GM21423 (cell line): ENCODE data around the gene TMEFF1.
"Not testable (repeated sequence)": the region's sequence is repeated elsewhere in the genome, so short reads cannot be mapped to it uniquely, and the experiment has no call there.

ENCODE experiments used
- ATAC-seq: cut with Tn5 transposase; IDR thresholded peaks from one replicate; pipeline ENCODE4 v1.9.1; 2021; ENCODE audit warnings: mild to moderate bottlenecking, moderate library complexity; ENCODE audit not compliant: unreplicated experiment

The TMEFF1 gene

GRCh38 chr9:100488177-100488576, 15.2 kb downstream of the TMEFF1 start:
- no peak for ATAC-seq

GRCh38 chr9:100489836-100490235, 16.9 kb downstream of the TMEFF1 start:
- ATAC-seq: no peak

- ATAC-seq: no peak
These were observed 20.0 kb downstream of the TMEFF1 start for GRCh38 chr9:100492952-100493351.

GRCh38 chr9:100498592-100498991, 25.6 kb downstream of the TMEFF1 start:
- no peak for ATAC-seq

GRCh38 chr9:100499460-100499859, 26.5 kb downstream of the TMEFF1 start:
- no peak for ATAC-seq

- ATAC-seq: no peak
These were observed 26.9 kb downstream of the TMEFF1 start for GRCh38 chr9:100499866-100500265.

- ATAC-seq: peak; percentile 62
These were observed 32.7 kb downstream of the TMEFF1 start for GRCh38 chr9:100505564-100506159.

GRCh38 chr9:100507350-100507749, 34.4 kb downstream of the TMEFF1 start:
- not testable (repeated sequence) for ATAC-seq

GRCh38 chr9:100511205-100511604, 38.3 kb downstream of the TMEFF1 start:
- ATAC-seq: no peak

GRCh38 chr9:100515578-100516494, 42.9 kb downstream of the TMEFF1 start:
- ATAC-seq: no peak

GRCh38 chr9:100521282-100521681, 48.3 kb downstream of the TMEFF1 start:
- no peak for ATAC-seq

GRCh38 chr9:100525563-100525962, 52.6 kb downstream of the TMEFF1 start:
- no peak for ATAC-seq

- ATAC-seq: not testable (repeated sequence)
These were observed 54.3 kb downstream of the TMEFF1 start for GRCh38 chr9:100527180-100527794.

- no peak for ATAC-seq
These were observed 61.5 kb downstream of the TMEFF1 start for GRCh38 chr9:100534401-100534800.

- no peak for ATAC-seq
These were observed 67.4 kb downstream of the TMEFF1 start for GRCh38 chr9:100540327-100540726.

- no peak for ATAC-seq
These were observed 76.1 kb downstream of the TMEFF1 start for GRCh38 chr9:100549048-100549447.

- no peak for ATAC-seq
These were observed 82.0 kb downstream of the TMEFF1 start for GRCh38 chr9:100554935-100555401.

- no peak for ATAC-seq
These were observed 82.5 kb downstream of the TMEFF1 start for GRCh38 chr9:100555471-100555870.

GRCh38 chr9:100557053-100557452, 84.1 kb downstream of the TMEFF1 start:
- ATAC-seq: no peak

- no peak for ATAC-seq
These were observed 88.3 kb downstream of the TMEFF1 start for GRCh38 chr9:100561256-100561655.

GRCh38 chr9:100567856-100568255, 94.9 kb downstream of the TMEFF1 start:
- no peak for ATAC-seq
